IMR-90 (cell line): ENCODE measurements around the gene FGD3. TPM values are rescaled to one million over a fixed set of nuclear protein-coding genes. Genes with fewer than 3 reads are reported as not detected.

Source experiments
- ATAC-seq: fragments of 200-7000 bp; cut with Tn5 transposase; 2 replicates; pipeline ENCODE4 v1.9.1; 2020; ENCODE audit warnings: low read depth, mild to moderate bottlenecking, moderate library complexity
- BruUV-seq: library from RNA; stranded (reverse); fragments of 400-500 nt; replicated peaks from 2 replicates; lab custom pipeline; 2021; lab: Mats Ljungman, UMichigan
- CTCF ChIA-PET: fragments of 300-600 bp; formaldehyde crosslinking; extraction: SDS; loops from one replicate; lab custom pipeline; 2021; ENCODE audit warnings: antibody characterized with exemption; lab: Yijun Ruan, JAX
- POLR2A ChIA-PET: fragments of 300-600 bp; sonication (Branson Sonifier 250); formaldehyde crosslinking; loops from one replicate; lab custom pipeline; 2022; ENCODE audit warnings: antibody characterized with exemption; ENCODE audit not compliant: unreplicated experiment; lab: Charles Lee
- DNase-seq: peaks from one replicate; pipeline ENCODE4 v3.0.0; 2013
- H2AFZ ChIP-seq: replicated peaks from 2 replicates; pipeline ENCODE3; 2013; ENCODE audit warnings: low read length, mild to moderate bottlenecking; ENCODE audit not compliant: poor library complexity
- H2AK5ac ChIP-seq: 2 replicates; pipeline ENCODE4 v1.6.1; 2013; ENCODE audit warnings: low read depth, low read length, inconsistent platforms
- H2AK9ac ChIP-seq: replicated peaks from 2 replicates; pipeline ENCODE3; 2013; ENCODE audit warnings: mild to moderate bottlenecking, low read depth, low read length, moderate library complexity; ENCODE audit not compliant: poor library complexity
- H2BK120ac ChIP-seq: 2 replicates; pipeline ENCODE4 v1.6.1; 2013; ENCODE audit warnings: low read depth, low read length, inconsistent platforms
- H2BK15ac ChIP-seq: 3 replicates; pipeline ENCODE4 v1.6.1; 2013; ENCODE audit warnings: low read depth, low read length, inconsistent platforms
- H2BK20ac ChIP-seq: 2 replicates; pipeline ENCODE4 v1.6.1; 2013; ENCODE audit warnings: low read depth, mild to moderate bottlenecking, inconsistent platforms, low read length, moderate library complexity
- H2BK5ac ChIP-seq: 2 replicates; pipeline ENCODE4 v1.6.1; 2013; ENCODE audit warnings: mild to moderate bottlenecking, low read depth, low read length, inconsistent platforms; ENCODE audit not compliant: poor library complexity, severe bottlenecking
- H3K14ac ChIP-seq: replicated peaks from 2 replicates; pipeline ENCODE4 v1.6.1; 2013; ENCODE audit warnings: low read depth, low read length, inconsistent platforms
- H3K18ac ChIP-seq: 2 replicates; pipeline ENCODE4 v1.6.1; 2013; ENCODE audit warnings: low read depth, low read length, control low read depth
- H3K23ac ChIP-seq: 2 replicates; pipeline ENCODE4 v1.6.1; 2013; ENCODE audit warnings: low read depth, low read length, inconsistent platforms
- H3K27ac ChIP-seq: 2 replicates; pipeline ENCODE4 v1.5.1; 2013; ENCODE audit warnings: mild to moderate bottlenecking, control low read depth, low read length; ENCODE audit not compliant: insufficient read depth
- H3K27me3 ChIP-seq: 2 replicates; pipeline ENCODE4 v1.6.1; 2013; ENCODE audit warnings: low read length; ENCODE audit not compliant: control insufficient read depth, insufficient read depth
- H3K36me3 ChIP-seq: 2 replicates; pipeline ENCODE4 v1.6.1; 2013; ENCODE audit warnings: low read length, mixed read lengths; ENCODE audit not compliant: control insufficient read depth, insufficient read depth
- H3K4ac ChIP-seq: 2 replicates; pipeline ENCODE4 v1.6.1; 2013; ENCODE audit warnings: low read depth, low read length, inconsistent platforms
- H3K4me1 ChIP-seq: 2 replicates; pipeline ENCODE4 v1.6.1; 2013; ENCODE audit warnings: low read length, mixed read lengths; ENCODE audit not compliant: control insufficient read depth, insufficient read depth
- H3K4me2 ChIP-seq: 2 replicates; pipeline ENCODE4 v1.6.1; 2013; ENCODE audit warnings: low read depth, mild to moderate bottlenecking, control low read depth, low read length, moderate library complexity
- H3K4me3 ChIP-seq: 2 replicates; pipeline ENCODE4 v1.5.1; 2013; ENCODE audit warnings: low read depth, mild to moderate bottlenecking, control low read depth, low read length, moderate library complexity; ENCODE audit not compliant: insufficient read depth
- H3K56ac ChIP-seq: 2 replicates; pipeline ENCODE4 v1.6.1; 2013; ENCODE audit warnings: low read length, inconsistent platforms; ENCODE audit not compliant: insufficient read depth; ENCODE audit errors: extremely low read depth
- H3K79me1 ChIP-seq, 2 experiments: 2 replicates each; pipeline ENCODE4 v1.6.1; 2013; ENCODE audit warnings: low read length in 2 of 2, inconsistent platforms in 1 of 2, low read depth in 1 of 2
- H3K9ac ChIP-seq: 2 replicates; pipeline ENCODE4 v1.6.1; 2013; ENCODE audit warnings: low read depth, low read length, control low read depth
- H3K9me1 ChIP-seq: 2 replicates; pipeline ENCODE4 v1.6.1; 2013; ENCODE audit warnings: low read length, inconsistent platforms; ENCODE audit not compliant: insufficient read depth
- H3K9me3 ChIP-seq: 2 replicates; pipeline ENCODE4 v1.6.1; 2013; ENCODE audit warnings: low read length; ENCODE audit not compliant: control insufficient read depth, insufficient read depth
- H4K20me1 ChIP-seq: 2 replicates; pipeline ENCODE4 v1.6.1; 2013; ENCODE audit warnings: low read length, inconsistent platforms; ENCODE audit not compliant: insufficient read depth
- H4K5ac ChIP-seq: 2 replicates; pipeline ENCODE4 v1.6.1; 2013; ENCODE audit warnings: mild to moderate bottlenecking, low read depth, low read length, control low read depth
- H4K8ac ChIP-seq, 2 experiments: 2 replicates each; pipeline ENCODE4 v1.6.1; 2013; ENCODE audit warnings: low read depth in 2 of 2, low read length in 2 of 2, control low read depth in 1 of 2, inconsistent platforms in 1 of 2
- H4K91ac ChIP-seq: 2 replicates; pipeline ENCODE4 v1.6.1; 2013; ENCODE audit warnings: low read depth, low read length, inconsistent platforms; ENCODE audit not compliant: insufficient read depth
- CEBPB ChIP-seq: IDR thresholded peaks from 2 replicates; pipeline ENCODE4 v1.6.1; 2012; ENCODE audit warnings: low read depth, low read length, improper control_type of control experiment
- MAFK ChIP-seq: IDR thresholded peaks from 2 replicates; pipeline ENCODE4 v1.6.1; 2012; ENCODE audit warnings: low read depth, low read length, improper control_type of control experiment
- NFE2L2 ChIP-seq: fragments of 150-350 bp; IDR thresholded peaks from 2 replicates; pipeline ENCODE4 v1.6.1; 2016; ENCODE audit warnings: low read depth, mild to moderate bottlenecking, low read length
- RFX5 ChIP-seq: IDR thresholded peaks from 2 replicates; pipeline ENCODE4 v1.8.0; 2012; ENCODE audit warnings: low read depth, mild to moderate bottlenecking, low read length, moderate library complexity
- SMC3 ChIP-seq: fragments of 150-350 bp; IDR thresholded peaks from 2 replicates; pipeline ENCODE4 v1.6.1; 2016; ENCODE audit warnings: low read depth, mild to moderate bottlenecking, antibody characterized with exemption, low read length, moderate library complexity
- WGBS, 2 experiments: methylation state at CpG; one replicate each; pipeline versions ENCODE4 v1.1.5 to v1.1.7; 2013; ENCODE audit warnings: missing lambda C conversion rate in 2 of 2; ENCODE audit not compliant: insufficient read length in 1 of 2; ENCODE audit errors: extremely low coverage in 2 of 2; 5-methylcytosine and 5-hydroxymethylcytosine counted together
- dilution Hi-C: fragments of 300-500 bp; cut with HindIII; formaldehyde crosslinking; loops from one replicate; pipeline ENCODE4 v1.14.3; 2018; ENCODE audit warnings: low sequenced_read_pairs; ENCODE audit not compliant: unreplicated experiment
- in situ Hi-C: fragments of 300-500 bp; cut with MboI; formaldehyde crosslinking; loops from 3 replicates; pipeline ENCODE4 v1.14.3; 2019; ENCODE audit warnings: low sequenced_read_pairs, inconsistent platforms, mixed read lengths
- intact Hi-C: fragments of 100-400 bp; cut with micrococcal nuclease; formaldehyde crosslinking; loops from 2 replicates; pipeline ENCODE4 v1.10.0; 2022
- polyA plus RNA-seq, 3 experiments: library from polyadenylated mRNA; depleted of rRNA; stranded (reverse); fragments of >200 nt; gene quantifications; 2 replicates each; pipeline ENCODE4 v1.2.3, GENCODE V29; 2012; ENCODE audit warnings: low replicate concordance in 1 of 3
- total RNA-seq: library from RNA; depleted of rRNA; stranded (reverse); fragments of >200 nt; gene quantifications from 2 replicates; pipeline ENCODE4 v1.2.3, GENCODE V29; 2012

The FGD3 gene
- total and polyA plus RNA-seq, 2 of the 4 experiments (the other 2 are of a cell fraction): not detected

- POLR2A ChIA-PET: no interaction called here
- no peak for TF ChIP-seq NFE2L2
- TF ChIP-seq MAFK: no peak
- no peak for TF ChIP-seq CEBPB
- no peak for TF ChIP-seq RFX5
- TF ChIP-seq SMC3: no peak
Observed at GRCh38 chr9:93012963-93013855, 65.9 kb downstream of the FGD3 start.

More at GRCh38 chr9:93012963-93013855, 65.9 kb downstream of the FGD3 start:
- Histone ChIP-seq H3K18ac (no peak overlapping the region), H3K9me1 (no peaks in the 10 kb centered on the region), H4K20me1 (no peaks in the 10 kb centered on the region), H2BK5ac (no peak overlapping the region), H3K4me1 (no peaks in the 10 kb centered on the region), H4K91ac (no peak overlapping the region), H4K8ac (no peak overlapping the region), H3K4ac (no peak overlapping the region), H3K36me3 (no peaks in the 10 kb centered on the region), H3K4me2 (no peak overlapping the region), H3K79me1 (no peaks in the 10 kb centered on the region), H4K5ac (no peak overlapping the region), H3K4me3 (no peak overlapping the region), H2BK120ac (no peak overlapping the region), H3K27ac (no peak overlapping the region), H2BK15ac (no peak overlapping the region), H3K23ac (no peak overlapping the region), H3K9me3 (no peaks in the 10 kb centered on the region), H3K9ac (no peak overlapping the region), H3K27me3 (peaks cover 5% of the 10 kb centered on the region; the same call in 1 of the 2 replicates), H3K14ac (no peak overlapping the region), H2AK5ac (no peak overlapping the region), H2AFZ (no peak overlapping the region), H2AK9ac (no peak overlapping the region), H3K56ac (no peak overlapping the region), H2BK20ac (no peak overlapping the region)
- BruUV-seq: no TSS peak
- DNase-seq (no peak), ATAC-seq (no peak)
- CTCF ChIA-PET: no interaction called here
- dilution Hi-C loops: no loop called here
- in situ Hi-C loops: loop anchor here (25.0 kb wide), 1 partner anchor 299 kb away; no protein-coding TSS in a partner anchor
- intact Hi-C loops: no loop called here
- WGBS, 2 experiments: 100% methylated on average over 3 of the region's 14 CpGs; no CpG with 5 or more reads in 1 of the 2 experiments
